ENCODE results near the gene RBX1. TPM values are rescaled to one million over a fixed set of nuclear protein-coding genes. Genes with fewer than 3 reads are reported as not detected.
"Not testable (repeated sequence)": the region's sequence is repeated elsewhere in the genome, so short reads cannot be mapped to it uniquely, and the experiment has no call there.

RBX1 gene
- total RNA-seq, 1 donor from 2014 or later = 117 TPM

GRCh38 chr22:41001722-41002122 is 50.5 kb downstream of the RBX1 start:
- Histone ChIP-seq H3K27me3 (no peaks in the 10 kb centered on the region), H3K36me3 (no peaks in the 10 kb centered on the region), H3K79me2 (ENCODE audit: low read depth) (no peaks in the 10 kb centered on the region), H4K20me1 (ENCODE audit: low read depth) (no peaks in the 10 kb centered on the region), H3K4me1 (peaks cover 6% of the 10 kb centered on the region), H2AFZ (replicated peaks) (peak overlapping the region; percentile 7), H3K9ac (no peak overlapping the region), H3K27ac (no peak overlapping the region), H3K4me3 (no peak overlapping the region), H3K9me3 (ENCODE audit: low read depth) (no peaks in the 10 kb centered on the region), H3F3A (ENCODE audit: low read depth) (no peaks in the 10 kb centered on the region), H3K4me2 (no peak overlapping the region)
- TF ChIP-seq EZH2 (IDR thresholded peaks at IDR 0.05) (no peak), EZH2phosphoT487 (IDR thresholded peaks at IDR 0.05) (no peak), CTCF (IDR thresholded peaks at IDR 0.05) (no peak)
- Mint-ChIP-seq H3K9me3 (no peaks in the 10 kb centered on the region), H3K4me3 (no peak overlapping the region), H3K4me1 (peaks cover 11% of the 10 kb centered on the region), H3K27ac (no peak overlapping the region), H3K27me3 (ENCODE audit: insufficient read depth, low read depth) (no peaks in the 10 kb centered on the region), H3K36me3 (no peaks in the 10 kb centered on the region)
- DNase-seq (ENCODE audit: low spot score) = no peak

GRCh38 chr22:41002386-41002785 is 51.2 kb downstream of the RBX1 start:
- H3K4me1 ChIP-seq; H3K4me3 ChIP-seq; H3K27ac Mint-ChIP-seq; H3K9me3 Mint-ChIP-seq; H3K4me3 Mint-ChIP-seq; H3K9me3 ChIP-seq (ENCODE audit: low read depth); DNase-seq (ENCODE audit: low spot score); H3K9ac ChIP-seq; H4K20me1 ChIP-seq (ENCODE audit: low read depth); H3K27me3 ChIP-seq; H3K79me2 ChIP-seq (ENCODE audit: low read depth); H3K36me3 Mint-ChIP-seq; H3K4me2 ChIP-seq; H2AFZ ChIP-seq (replicated peaks); H3K36me3 ChIP-seq; H3F3A ChIP-seq (ENCODE audit: low read depth); H3K27ac ChIP-seq; H3K27me3 Mint-ChIP-seq (ENCODE audit: insufficient read depth, low read depth): not testable (repeated sequence)
- peaks cover 11% of the 10 kb centered on the region for H3K4me1 Mint-ChIP-seq

- Histone ChIP-seq H2AFZ (replicated peaks) (peak overlapping the region; percentile 17), H3K27ac (no peak overlapping the region), H3K4me1 (peaks cover 6% of the 10 kb centered on the region), H3K79me2 (ENCODE audit: low read depth) (no peaks in the 10 kb centered on the region), H3K4me2 (no peak overlapping the region), H3K9ac (no peak overlapping the region), H3K36me3 (no peaks in the 10 kb centered on the region), H3F3A (ENCODE audit: low read depth) (no peaks in the 10 kb centered on the region), H3K4me3 (no peak overlapping the region), H4K20me1 (ENCODE audit: low read depth) (no peaks in the 10 kb centered on the region), H3K27me3 (no peaks in the 10 kb centered on the region), H3K9me3 (ENCODE audit: low read depth) (no peaks in the 10 kb centered on the region)
- H3K4me3 Mint-ChIP-seq = no peak overlapping the region
- no peaks in the 10 kb centered on the region for H3K9me3 Mint-ChIP-seq
- H3K4me1 Mint-ChIP-seq = peaks cover 11% of the 10 kb centered on the region
- H3K36me3 Mint-ChIP-seq = no peaks in the 10 kb centered on the region
- H3K27me3 Mint-ChIP-seq (ENCODE audit: insufficient read depth, low read depth) = no peaks in the 10 kb centered on the region
- H3K27ac Mint-ChIP-seq = no peak overlapping the region
- no peak for TF ChIP-seq EZH2phosphoT487 (IDR thresholded peaks at IDR 0.05)
- no peak for TF ChIP-seq EZH2 (IDR thresholded peaks at IDR 0.05)
- no peak for TF ChIP-seq CTCF (IDR thresholded peaks at IDR 0.05)
- no peak for DNase-seq (ENCODE audit: low spot score)
Observed at GRCh38 chr22:41003066-41003465, 51.9 kb downstream of the RBX1 start.

GRCh38 chr22:41003976-41004375 is 52.8 kb downstream of the RBX1 start:
- Mint-ChIP-seq H3K27me3 (ENCODE audit: insufficient read depth, low read depth) (no peaks in the 10 kb centered on the region), H3K4me1 (peaks cover 11% of the 10 kb centered on the region), H3K36me3 (no peaks in the 10 kb centered on the region), H3K27ac (no peak overlapping the region), H3K9me3 (no peaks in the 10 kb centered on the region), H3K4me3 (no peak overlapping the region)
- Histone ChIP-seq H3K79me2 (ENCODE audit: low read depth) (no peaks in the 10 kb centered on the region), H3K36me3 (no peaks in the 10 kb centered on the region), H3K4me3 (no peak overlapping the region), H3F3A (ENCODE audit: low read depth) (no peaks in the 10 kb centered on the region), H2AFZ (replicated peaks) (no peak overlapping the region), H3K27me3 (no peaks in the 10 kb centered on the region), H3K27ac (no peak overlapping the region), H3K4me2 (no peak overlapping the region), H3K9ac (no peak overlapping the region), H3K9me3 (ENCODE audit: low read depth) (no peaks in the 10 kb centered on the region), H3K4me1 (peaks cover 7% of the 10 kb centered on the region), H4K20me1 (ENCODE audit: low read depth) (no peaks in the 10 kb centered on the region)
- no peak for DNase-seq (ENCODE audit: low spot score)
- TF ChIP-seq CTCF (IDR thresholded peaks at IDR 0.05) (no peak), EZH2phosphoT487 (IDR thresholded peaks at IDR 0.05) (no peak), EZH2 (IDR thresholded peaks at IDR 0.05) (no peak)

All from neural progenitor cell (in vitro differentiated cells).